ENCODE measurements around the gene ABCA4. TPM values are rescaled to one million over a fixed set of nuclear protein-coding genes. Genes with fewer than 3 reads are reported as not detected.

Gene ABCA4
- total RNA-seq, 1 donor from 2014 or later, result 0.49 TPM

DNA sequence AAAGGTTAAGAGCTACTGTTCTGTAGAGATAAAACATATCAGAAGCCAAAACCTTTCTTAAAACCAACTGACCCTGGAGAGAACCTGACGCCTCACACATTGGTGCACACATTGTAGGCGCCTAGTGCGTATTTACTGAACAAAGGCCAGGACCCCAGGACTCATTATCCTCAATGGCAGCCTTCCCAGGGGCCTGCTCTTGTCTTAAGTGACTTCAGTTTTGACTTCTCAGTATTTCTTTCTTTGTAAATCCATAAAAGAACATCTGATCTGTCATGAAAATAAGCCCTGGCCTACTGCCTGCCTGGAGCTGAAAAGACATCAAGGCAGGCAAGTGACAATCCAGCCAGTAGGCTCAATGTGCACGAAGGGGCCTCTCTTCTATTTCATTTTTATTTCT, 27.6 kb downstream of the ABCA4 start:
- DNase-seq (ENCODE audit: extremely low spot score in 2 of 2), result no peak
- peaks cover 64% of the 10 kb centered on the region for H3K4me1 ChIP-seq
- H3K27ac ChIP-seq, result peak overlapping the region; percentile 84
- no peaks in the 10 kb centered on the region for H3K36me3 ChIP-seq
- no peaks in the 10 kb centered on the region for H3K27me3 ChIP-seq
- H3K4me3 ChIP-seq, result no peak overlapping the region
- H3K9me3 ChIP-seq, result no peaks in the 10 kb centered on the region
- intact Hi-C loops (cut with DNase I), result no loop called here
- no peak for TF ChIP-seq POLR2A (IDR thresholded peaks at IDR 0.05)

GRCh38 chr1:94092210-94092613, 28.7 kb downstream of the ABCA4 start:
- H3K27ac ChIP-seq, result peak overlapping the region; percentile 84
- peaks cover 56% of the 10 kb centered on the region for H3K4me1 ChIP-seq
- no peak for DNase-seq (ENCODE audit: extremely low spot score in 2 of 2)

DNA sequence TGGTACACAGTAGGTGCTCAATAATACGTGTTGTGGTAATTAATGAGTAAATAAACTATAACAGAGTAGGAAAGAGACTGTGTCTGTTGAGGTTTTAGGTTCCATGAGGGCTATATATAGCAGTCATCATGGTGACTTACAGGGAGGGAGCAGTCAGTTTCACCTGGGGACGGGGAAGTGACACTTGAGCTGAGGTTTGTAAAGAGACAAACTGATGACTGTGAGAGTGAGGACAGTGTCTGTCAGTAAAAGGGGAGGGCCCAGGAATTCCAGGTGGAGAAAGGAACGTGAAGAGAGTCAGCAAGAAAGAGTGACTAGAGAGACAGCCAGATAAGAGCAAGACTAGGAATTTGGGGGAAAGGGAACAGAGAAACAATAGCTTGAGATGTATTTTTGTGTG, 30.2 kb downstream of the ABCA4 start:
- no peak for DNase-seq (ENCODE audit: extremely low spot score in 2 of 2)
- intact Hi-C loops (cut with DNase I), result no loop called here
- H3K36me3 ChIP-seq, result no peaks in the 10 kb centered on the region
- no peak overlapping the region for H3K27ac ChIP-seq
- TF ChIP-seq POLR2AphosphoS5 (IDR thresholded peaks at IDR 0.05; ENCODE audit: insufficient read depth in 1 of 2, low read depth in 1 of 2) (no peak), POLR2A (IDR thresholded peaks at IDR 0.05) (no peak), CTCF (IDR thresholded peaks at IDR 0.05) (no peak)
- H3K4me3 ChIP-seq, result no peak overlapping the region
- no peaks in the 10 kb centered on the region for H3K27me3 ChIP-seq
- peaks cover 42% of the 10 kb centered on the region for H3K4me1 ChIP-seq
- no peaks in the 10 kb centered on the region for H3K9me3 ChIP-seq

More at GRCh38 chr1:94092210-94092613, 28.7 kb downstream of the ABCA4 start:
- H3K4me3 ChIP-seq, result no peak overlapping the region
- no peaks in the 10 kb centered on the region for H3K27me3 ChIP-seq
- no peaks in the 10 kb centered on the region for H3K9me3 ChIP-seq
- intact Hi-C loops (cut with DNase I), result no loop called here
- H3K36me3 ChIP-seq, result no peaks in the 10 kb centered on the region
- TF ChIP-seq CTCF (IDR thresholded peaks at IDR 0.05), result no peak

DNA sequence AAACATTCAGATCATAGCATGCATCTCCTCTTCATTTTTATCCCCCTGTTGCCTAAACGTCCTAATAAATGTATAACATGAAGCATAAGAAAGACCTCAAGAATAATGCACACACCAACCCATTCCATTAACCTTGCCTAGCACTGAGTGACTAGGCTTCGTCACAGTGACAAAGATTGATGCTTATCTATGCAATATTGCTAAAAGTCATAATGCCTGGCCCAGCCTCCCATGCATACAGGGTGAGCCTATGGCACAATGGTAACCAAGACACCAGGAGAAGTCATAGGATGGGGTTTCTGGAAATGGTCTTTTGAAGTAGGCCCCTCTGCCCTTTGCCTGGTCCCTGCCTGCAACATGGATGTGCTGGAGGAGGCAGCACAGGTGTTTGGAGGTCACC, 33.8 kb downstream of the ABCA4 start:
- Histone ChIP-seq H3K9me3 (no peaks in the 10 kb centered on the region), H3K27me3 (no peaks in the 10 kb centered on the region), H3K4me3 (no peak overlapping the region), H3K36me3 (no peaks in the 10 kb centered on the region), H3K4me1 (peaks cover 6% of the 10 kb centered on the region), H3K27ac (no peak overlapping the region)
- no peak for DNase-seq (ENCODE audit: extremely low spot score in 2 of 2)
- TF ChIP-seq POLR2A (IDR thresholded peaks at IDR 0.05), result no peak
- TF ChIP-seq POLR2AphosphoS5 (IDR thresholded peaks at IDR 0.05; ENCODE audit: insufficient read depth in 1 of 2, low read depth in 1 of 2), result no peak
- TF ChIP-seq CTCF (IDR thresholded peaks at IDR 0.05), result no peak
- intact Hi-C loops (cut with DNase I), result no loop called here

DNA sequence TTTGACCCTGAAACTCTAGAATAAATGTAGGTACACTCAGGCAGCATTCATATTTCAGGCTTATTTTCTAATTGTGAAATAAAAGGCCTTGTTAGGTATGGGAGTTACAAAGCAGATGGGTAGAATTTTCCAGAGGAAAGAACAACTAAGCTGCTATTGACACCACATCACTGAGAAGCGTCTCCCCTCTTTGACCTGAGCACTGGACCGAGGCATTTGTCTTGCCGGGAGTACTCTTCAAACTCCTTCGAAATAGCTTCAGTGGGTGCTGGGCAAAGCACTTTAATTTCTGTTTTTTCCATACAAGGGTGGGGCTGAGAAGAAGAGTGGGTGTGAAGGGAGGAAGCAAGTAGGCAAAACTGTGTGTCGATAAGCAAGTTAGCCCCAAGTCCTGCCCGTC, 36.4 kb downstream of the ABCA4 start:
- DNase-seq (ENCODE audit: extremely low spot score in 2 of 2), result no peak
- Histone ChIP-seq H3K4me3 (no peak overlapping the region), H3K27ac (no peak overlapping the region), H3K36me3 (no peaks in the 10 kb centered on the region), H3K9me3 (no peaks in the 10 kb centered on the region), H3K4me1 (peaks cover 4% of the 10 kb centered on the region), H3K27me3 (no peaks in the 10 kb centered on the region)
- intact Hi-C loops (cut with DNase I), result no loop called here
- TF ChIP-seq POLR2A (IDR thresholded peaks at IDR 0.05) (no peak), POLR2AphosphoS5 (IDR thresholded peaks at IDR 0.05; ENCODE audit: insufficient read depth in 1 of 2, low read depth in 1 of 2) (no peak), CTCF (IDR thresholded peaks at IDR 0.05) (no peak)

- H3K4me3 ChIP-seq, result no peak overlapping the region
- no peaks in the 10 kb centered on the region for H3K27me3 ChIP-seq
- H3K4me1 ChIP-seq, result peaks cover 4% of the 10 kb centered on the region
- TF ChIP-seq POLR2A (IDR thresholded peaks at IDR 0.05) (no peak), CTCF (IDR thresholded peaks at IDR 0.05) (no peak), POLR2AphosphoS5 (IDR thresholded peaks at IDR 0.05; ENCODE audit: insufficient read depth in 1 of 2, low read depth in 1 of 2) (no peak)
- no peaks in the 10 kb centered on the region for H3K36me3 ChIP-seq
- no peak overlapping the region for H3K27ac ChIP-seq
- intact Hi-C loops (cut with DNase I), result no loop called here
- H3K9me3 ChIP-seq, result no peaks in the 10 kb centered on the region
- DNase-seq (ENCODE audit: extremely low spot score in 2 of 2), result no peak
Observed at GRCh38 chr1:94084085-94084484, 36.9 kb downstream of the ABCA4 start.
